SK-N-SH (cell line): ENCODE data around the gene DHX35. TPM values are rescaled to one million over a fixed set of nuclear protein-coding genes. Genes with fewer than 3 reads are reported as not detected.

Experiments used
- CTCF ChIA-PET: fragments of 300-600, 350-600 bp; formaldehyde crosslinking; extraction: SDS; loops from one replicate; lab custom pipeline; 2021; lab: Yijun Ruan, JAX
- POLR2A ChIA-PET: fragments of 350-600 bp; sonication (Branson Sonifier 250); formaldehyde crosslinking; extraction: SDS; loops from one replicate; lab custom pipeline; 2020; ENCODE audit warnings: antibody characterized with exemption, inconsistent platforms; lab: Yijun Ruan, JAX
- DNase-seq: peaks from one replicate; pipeline ENCODE4 v3.0.0; 2012
- H2AFZ ChIP-seq: fragments of 200-600 bp; sonication (generic); 2 replicates; pipeline ENCODE4 v1.8.1; 2016; ENCODE audit warnings: antibody characterized with exemption, mild to moderate bottlenecking, low read depth
- H3F3A ChIP-seq: fragments of 200-600 bp; sonication (generic); replicated peaks from 2 replicates; pipeline ENCODE3; 2016; ENCODE audit warnings: antibody characterized with exemption, mild to moderate bottlenecking; ENCODE audit not compliant: insufficient read depth
- H3K27ac ChIP-seq, 2 experiments: fragments of 200-500 bp in 1 of 2; fragments of 200-600 bp in 1 of 2; sonication (Bioruptor generic) in 1 of 2; sonication (generic), shearing (Covaris generic) in 1 of 2; 2 replicates each; pipeline versions ENCODE4 v1.5.1 to v1.6.1; 2014 to 2016; ENCODE audit warnings: low read depth in 2 of 2, inconsistent platforms in 1 of 2, low read length in 1 of 2, mild to moderate bottlenecking in 1 of 2, mixed read lengths in 1 of 2
- H3K27me3 ChIP-seq: fragments of 200-600 bp; sonication (generic), shearing (Covaris generic); 2 replicates; pipeline ENCODE4 v1.6.1; 2016; ENCODE audit warnings: mixed run types; ENCODE audit not compliant: insufficient read depth
- H3K36me3 ChIP-seq, 2 experiments: fragments of 200-500 bp in 1 of 2; fragments of 200-600 bp in 1 of 2; sonication (Bioruptor generic) in 1 of 2; sonication (generic) in 1 of 2; replicated peaks in 1 of 2; 2 replicates each; pipeline versions ENCODE3 to v1.5.1; 2014 to 2016; ENCODE audit warnings: low read length in 1 of 2, mild to moderate bottlenecking in 1 of 2; ENCODE audit not compliant: insufficient read depth in 2 of 2, control insufficient read depth in 1 of 2
- H3K4me1 ChIP-seq, 2 experiments: fragments of 200-500 bp in 1 of 2; fragments of 200-600 bp in 1 of 2; sonication (Bioruptor generic) in 1 of 2; sonication (generic), shearing (Covaris generic) in 1 of 2; 2 replicates each; pipeline versions ENCODE4 v1.5.1 to v1.6.1; 2014 to 2016; ENCODE audit warnings: low read depth in 1 of 2, low read length in 1 of 2, mixed run types in 1 of 2; ENCODE audit not compliant: insufficient read depth in 2 of 2, control insufficient read depth in 1 of 2
- H3K4me2 ChIP-seq: fragments of 200-600 bp; sonication (generic), shearing (Covaris generic); 2 replicates; pipeline ENCODE4 v1.6.1; 2017; ENCODE audit warnings: mixed run types
- H3K4me3 ChIP-seq, 2 experiments: fragments of 200-500 bp in 1 of 2; fragments of 200-600 bp in 1 of 2; sonication (Bioruptor generic) in 1 of 2; sonication (generic), shearing (Covaris generic) in 1 of 2; 2 replicates each; pipeline versions ENCODE4 v1.5.1 to v1.8.1; 2014 to 2016; ENCODE audit warnings: low read depth in 2 of 2, inconsistent platforms in 1 of 2, low read length in 1 of 2, mild to moderate bottlenecking in 1 of 2, mixed read lengths in 1 of 2, moderate library complexity in 1 of 2
- H3K79me2 ChIP-seq: fragments of 200-600 bp; sonication (generic); 2 replicates; pipeline ENCODE4 v1.8.1; 2017; ENCODE audit warnings: mild to moderate bottlenecking; ENCODE audit not compliant: insufficient read depth
- H3K9ac ChIP-seq: fragments of 200-600 bp; sonication (generic); 2 replicates; pipeline ENCODE4 v1.6.1; 2017; ENCODE audit warnings: mixed run types
- H3K9me2 ChIP-seq: fragments of 200-600 bp; sonication (generic); 2 replicates; pipeline ENCODE4 v1.6.1; 2017; ENCODE audit warnings: mixed run types
- H3K9me3 ChIP-seq: fragments of 200-600 bp; sonication (generic); 2 replicates; pipeline ENCODE4 v1.6.1; 2017; ENCODE audit warnings: mixed run types, mild to moderate bottlenecking, moderate library complexity
- H4K20me1 ChIP-seq: fragments of 200-600 bp; sonication (generic); 2 replicates; pipeline ENCODE4 v1.6.1; 2017; ENCODE audit warnings: mild to moderate bottlenecking, mixed run types; ENCODE audit not compliant: insufficient read depth
- ELF1 ChIP-seq: IDR thresholded peaks from 2 replicates; pipeline ENCODE4 v1.4.0; 2012
- EP300 ChIP-seq, 2 experiments: IDR thresholded peaks; 2 replicates each; pipeline versions ENCODE4 v1.4.0 to v1.6.1; 2012; ENCODE audit warnings: borderline replicate concordance in 1 of 2, low read depth in 1 of 2, low read length in 1 of 2
- EZH2phosphoT487 ChIP-seq: fragments of 200-600 bp; sonication (generic); IDR thresholded peaks from 2 replicates; pipeline ENCODE4 v1.6.1; 2017; ENCODE audit warnings: low read depth, mixed run types, mild to moderate bottlenecking, antibody characterized with exemption, moderate library complexity, borderline replicate concordance
- FOSL2 ChIP-seq: IDR thresholded peaks from 2 replicates; pipeline ENCODE4 v1.4.0; 2012; ENCODE audit warnings: low read depth, mild to moderate bottlenecking, moderate library complexity, borderline replicate concordance
- GABPA ChIP-seq: IDR thresholded peaks from 2 replicates; pipeline ENCODE4 v1.4.0; 2012; ENCODE audit warnings: low read depth, mild to moderate bottlenecking
- GATA2 ChIP-seq: sonication (generic); formaldehyde crosslinking; IDR thresholded peaks from 2 replicates; pipeline ENCODE4 v1.5.0; 2020; ENCODE audit warnings: mild to moderate bottlenecking, missing genetic modification reagents
- JUND ChIP-seq: IDR thresholded peaks from 2 replicates; pipeline ENCODE4 v1.4.0; 2012
- MEF2A ChIP-seq: IDR thresholded peaks from 2 replicates; pipeline ENCODE4 v1.4.0; 2012; ENCODE audit warnings: low read depth, borderline replicate concordance
- MXI1 ChIP-seq: IDR thresholded peaks from 2 replicates; pipeline ENCODE4 v1.6.1; 2012; ENCODE audit warnings: mild to moderate bottlenecking, low read depth, low read length, improper control_type of control experiment
- NRF1 ChIP-seq: IDR thresholded peaks from 2 replicates; pipeline ENCODE4 v1.6.1; 2012; ENCODE audit warnings: low read depth, mild to moderate bottlenecking, low read length
- POLR2AphosphoS5 ChIP-seq: IDR thresholded peaks from 2 replicates; pipeline ENCODE4 v1.6.1; 2012; ENCODE audit warnings: low read depth, low read length
- RFX5 ChIP-seq: IDR thresholded peaks from 2 replicates; pipeline ENCODE4 v1.6.1; 2012; ENCODE audit warnings: mild to moderate bottlenecking, improper control_type of control experiment, low read length
- RXRA ChIP-seq: IDR thresholded peaks from 2 replicates; pipeline ENCODE4 v1.4.0; 2012; ENCODE audit warnings: low read depth, mild to moderate bottlenecking, borderline replicate concordance
- SIN3A ChIP-seq: IDR thresholded peaks from 2 replicates; pipeline ENCODE4 v1.6.1; 2012; ENCODE audit warnings: low read depth, mild to moderate bottlenecking, low read length, moderate library complexity, borderline replicate concordance
- TAF1 ChIP-seq: IDR thresholded peaks from 2 replicates; pipeline ENCODE4 v1.6.1; 2012; ENCODE audit warnings: low read depth, mild to moderate bottlenecking, low read length, moderate library complexity, borderline replicate concordance
- YY1 ChIP-seq: IDR thresholded peaks from 2 replicates; pipeline ENCODE4 v1.4.0; 2012; ENCODE audit warnings: low read depth, mild to moderate bottlenecking
- WGBS: methylation state at CpG from one replicate; pipeline ENCODE4 v1.1.6; 2017; ENCODE audit warnings: low lambda C conversion rate; 5-methylcytosine and 5-hydroxymethylcytosine counted together
- polyA plus RNA-seq, 3 experiments: library from polyadenylated mRNA; depleted of rRNA; stranded (reverse); fragments of >200 nt; gene quantifications; 2 replicates each; pipeline ENCODE4 v1.2.3, GENCODE V29; 2012
- TF ChIP-seq, protein P1 (sequence below): fragments of 200-600 bp; sonication (generic); IDR thresholded peaks from 2 replicates; pipeline ENCODE4 v1.6.1; 2017; ENCODE audit warnings: antibody characterized with exemption, mild to moderate bottlenecking, moderate library complexity
- TF ChIP-seq, protein P2 (sequence below): IDR thresholded peaks from 2 replicates; pipeline ENCODE4 v1.4.0; 2012; ENCODE audit warnings: low read depth
- TF ChIP-seq, protein P3 (sequence below): IDR thresholded peaks from 2 replicates; pipeline ENCODE4 v1.4.0; 2012; ENCODE audit warnings: low read depth, borderline replicate concordance
- TF ChIP-seq, protein P4 (sequence below): IDR thresholded peaks from 2 replicates; pipeline ENCODE4; 2012

The DHX35 gene
- polyA plus RNA-seq, 1 of the 3 experiments (the other 2 are of a cell fraction) = 17.1 TPM

DNA sequence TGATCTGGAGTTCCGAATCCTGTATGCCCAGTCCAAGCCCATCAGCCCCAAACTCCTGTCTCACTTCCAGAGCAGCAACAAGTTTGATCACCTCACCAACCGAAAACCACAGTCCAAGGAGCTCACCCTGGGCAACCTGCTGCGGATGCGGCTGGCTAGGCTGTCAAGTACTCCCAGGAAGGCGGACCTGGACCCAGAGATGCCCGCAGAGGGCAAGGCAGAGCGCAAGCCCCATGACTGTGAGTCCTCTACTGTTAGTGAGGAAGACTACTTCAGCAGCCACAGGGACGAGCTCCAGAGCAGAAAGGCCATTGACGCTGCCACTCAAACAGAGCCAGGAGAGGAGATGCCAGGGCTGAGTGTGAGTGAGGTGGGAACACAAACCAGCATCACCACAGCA is 10.5 kb upstream of the DHX35 start:
- Histone ChIP-seq H3K9me2 (no peaks in the 10 kb centered on the region), H3K27me3 (no peaks in the 10 kb centered on the region), H3K9me3 (no peaks in the 10 kb centered on the region), H3K4me3 (no peak overlapping the region), H3K9ac (no peak overlapping the region), H3K4me1 (no peaks in the 10 kb centered on the region), H4K20me1 (no peaks in the 10 kb centered on the region), H3F3A (no peaks in the 10 kb centered on the region), H2AFZ (no peak overlapping the region), H3K79me2 (peaks cover 46% of the 10 kb centered on the region; the same call in 1 of the 2 replicates), H3K4me2 (no peak overlapping the region), H3K27ac (no peak overlapping the region), H3K36me3 (peaks cover 12 to 38% of the 10 kb centered on the region in 2 experiments)
- WGBS = 95% methylated on average over 9 of the region's 9 CpGs
- TF ChIP-seq FOSL2 = no peak
- no peak for TF ChIP-seq MXI1
- TF ChIP-seq TAF1 = no peak
- no peak for TF ChIP-seq GATA2 (CRISPR knock-in tag)
- no peak for TF ChIP-seq POLR2AphosphoS5
- no peak for TF ChIP-seq MEF2A
- no peak for TF ChIP-seq SIN3A
- TF ChIP-seq, protein P1, sequence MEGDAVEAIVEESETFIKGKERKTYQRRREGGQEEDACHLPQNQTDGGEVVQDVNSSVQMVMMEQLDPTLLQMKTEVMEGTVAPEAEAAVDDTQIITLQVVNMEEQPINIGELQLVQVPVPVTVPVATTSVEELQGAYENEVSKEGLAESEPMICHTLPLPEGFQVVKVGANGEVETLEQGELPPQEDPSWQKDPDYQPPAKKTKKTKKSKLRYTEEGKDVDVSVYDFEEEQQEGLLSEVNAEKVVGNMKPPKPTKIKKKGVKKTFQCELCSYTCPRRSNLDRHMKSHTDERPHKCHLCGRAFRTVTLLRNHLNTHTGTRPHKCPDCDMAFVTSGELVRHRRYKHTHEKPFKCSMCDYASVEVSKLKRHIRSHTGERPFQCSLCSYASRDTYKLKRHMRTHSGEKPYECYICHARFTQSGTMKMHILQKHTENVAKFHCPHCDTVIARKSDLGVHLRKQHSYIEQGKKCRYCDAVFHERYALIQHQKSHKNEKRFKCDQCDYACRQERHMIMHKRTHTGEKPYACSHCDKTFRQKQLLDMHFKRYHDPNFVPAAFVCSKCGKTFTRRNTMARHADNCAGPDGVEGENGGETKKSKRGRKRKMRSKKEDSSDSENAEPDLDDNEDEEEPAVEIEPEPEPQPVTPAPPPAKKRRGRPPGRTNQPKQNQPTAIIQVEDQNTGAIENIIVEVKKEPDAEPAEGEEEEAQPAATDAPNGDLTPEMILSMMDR = no peak
- no peak for TF ChIP-seq NRF1
- TF ChIP-seq, protein P2, sequence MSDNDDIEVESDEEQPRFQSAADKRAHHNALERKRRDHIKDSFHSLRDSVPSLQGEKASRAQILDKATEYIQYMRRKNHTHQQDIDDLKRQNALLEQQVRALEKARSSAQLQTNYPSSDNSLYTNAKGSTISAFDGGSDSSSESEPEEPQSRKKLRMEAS = no peak
- TF ChIP-seq YY1 = no peak
- TF ChIP-seq, protein P3, sequence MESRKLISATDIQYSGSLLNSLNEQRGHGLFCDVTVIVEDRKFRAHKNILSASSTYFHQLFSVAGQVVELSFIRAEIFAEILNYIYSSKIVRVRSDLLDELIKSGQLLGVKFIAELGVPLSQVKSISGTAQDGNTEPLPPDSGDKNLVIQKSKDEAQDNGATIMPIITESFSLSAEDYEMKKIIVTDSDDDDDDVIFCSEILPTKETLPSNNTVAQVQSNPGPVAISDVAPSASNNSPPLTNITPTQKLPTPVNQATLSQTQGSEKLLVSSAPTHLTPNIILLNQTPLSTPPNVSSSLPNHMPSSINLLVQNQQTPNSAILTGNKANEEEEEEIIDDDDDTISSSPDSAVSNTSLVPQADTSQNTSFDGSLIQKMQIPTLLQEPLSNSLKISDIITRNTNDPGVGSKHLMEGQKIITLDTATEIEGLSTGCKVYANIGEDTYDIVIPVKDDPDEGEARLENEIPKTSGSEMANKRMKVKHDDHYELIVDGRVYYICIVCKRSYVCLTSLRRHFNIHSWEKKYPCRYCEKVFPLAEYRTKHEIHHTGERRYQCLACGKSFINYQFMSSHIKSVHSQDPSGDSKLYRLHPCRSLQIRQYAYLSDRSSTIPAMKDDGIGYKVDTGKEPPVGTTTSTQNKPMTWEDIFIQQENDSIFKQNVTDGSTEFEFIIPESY = no peak
- TF ChIP-seq EP300 (IDR thresholded peaks at IDR 0.05; ENCODE audit: borderline replicate concordance in 1 of 2, low read depth in 1 of 2, low read length in 1 of 2) = no peak
- TF ChIP-seq RXRA = no peak
- no peak for TF ChIP-seq EZH2phosphoT487
- TF ChIP-seq, protein P4, sequence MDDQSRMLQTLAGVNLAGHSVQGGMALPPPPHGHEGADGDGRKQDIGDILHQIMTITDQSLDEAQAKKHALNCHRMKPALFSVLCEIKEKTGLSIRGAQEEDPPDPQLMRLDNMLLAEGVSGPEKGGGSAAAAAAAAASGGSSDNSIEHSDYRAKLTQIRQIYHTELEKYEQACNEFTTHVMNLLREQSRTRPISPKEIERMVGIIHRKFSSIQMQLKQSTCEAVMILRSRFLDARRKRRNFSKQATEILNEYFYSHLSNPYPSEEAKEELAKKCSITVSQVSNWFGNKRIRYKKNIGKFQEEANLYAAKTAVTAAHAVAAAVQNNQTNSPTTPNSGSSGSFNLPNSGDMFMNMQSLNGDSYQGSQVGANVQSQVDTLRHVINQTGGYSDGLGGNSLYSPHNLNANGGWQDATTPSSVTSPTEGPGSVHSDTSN = no peak
- TF ChIP-seq GABPA = no peak
- no peak for TF ChIP-seq JUND
- TF ChIP-seq RFX5 = no peak
- no peak for TF ChIP-seq ELF1
- CTCF ChIA-PET = no interaction called here
- DNase-seq = no peak
- POLR2A ChIA-PET = no interaction called here
